Stimulated activated CD4-positive, alpha-beta T cell treated with anti-CD3 and anti-CD28 coated beads, Interleukin-1b, Interleukin-23, amount 100 ng/mL, for 24 hours (primary cell): ENCODE data around the gene ANGPT4.
"Not testable (repeated sequence)": the region's sequence is repeated elsewhere in the genome, so short reads cannot be mapped to it uniquely, and the experiment has no call there.

Source experiments
- DNase-seq, 4 experiments: peaks; one replicate each; pipeline ENCODE4 v3.0.0-alpha.2; 2020; ENCODE audit warnings: low read depth in 4 of 4, low spot score in 1 of 4

ANGPT4 gene

DNA sequence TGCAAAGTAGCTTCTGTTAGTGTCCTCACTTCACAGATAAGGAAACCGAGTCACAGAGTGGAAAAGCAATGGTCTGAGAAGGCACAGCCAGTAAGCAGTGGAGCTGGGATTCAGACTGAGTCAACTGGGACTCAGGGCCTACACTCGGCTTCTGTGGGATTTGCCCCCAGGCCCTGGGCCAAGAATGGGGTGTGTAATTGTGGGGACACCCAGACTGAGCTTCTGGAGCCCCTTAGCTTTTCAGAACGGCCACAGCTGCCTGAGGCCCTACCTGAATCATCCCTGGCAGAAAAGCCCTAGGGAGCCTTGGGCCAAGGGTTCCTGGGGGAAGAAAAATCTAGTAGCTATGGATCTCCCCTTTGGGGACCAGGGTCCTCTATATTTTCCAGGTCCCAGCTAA, 6.5 kb downstream of the ANGPT4 start:
- no peak for DNase-seq

DNA sequence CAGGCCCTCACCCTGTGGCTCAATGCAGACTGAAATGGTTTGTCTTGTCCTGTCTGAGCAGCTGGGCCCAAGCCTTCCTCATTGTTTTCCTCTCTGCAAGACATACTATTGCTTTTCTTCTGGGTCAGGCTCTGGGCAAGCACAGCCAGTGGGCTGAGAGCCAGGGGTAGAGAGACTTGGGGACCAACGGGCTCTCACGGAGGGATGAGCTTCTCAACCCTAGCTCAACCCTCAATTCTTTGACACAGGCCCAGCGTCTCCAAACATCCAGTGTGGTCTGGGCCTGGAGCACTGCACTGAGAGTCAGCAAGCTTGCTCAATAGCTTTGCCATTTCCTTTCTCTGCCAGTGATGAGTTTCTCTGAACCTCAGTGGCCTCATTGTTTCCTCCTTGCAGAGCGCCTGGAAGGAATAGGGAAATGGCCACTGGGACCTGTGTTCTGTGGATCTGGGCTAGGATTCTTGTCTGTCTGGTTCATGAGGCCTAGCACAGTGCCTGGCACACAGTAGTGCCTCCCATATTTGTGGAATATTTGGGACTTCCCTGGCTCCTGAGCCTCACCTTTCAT, 9.3 kb downstream of the ANGPT4 start:
- DNase-seq: no peak

DNA sequence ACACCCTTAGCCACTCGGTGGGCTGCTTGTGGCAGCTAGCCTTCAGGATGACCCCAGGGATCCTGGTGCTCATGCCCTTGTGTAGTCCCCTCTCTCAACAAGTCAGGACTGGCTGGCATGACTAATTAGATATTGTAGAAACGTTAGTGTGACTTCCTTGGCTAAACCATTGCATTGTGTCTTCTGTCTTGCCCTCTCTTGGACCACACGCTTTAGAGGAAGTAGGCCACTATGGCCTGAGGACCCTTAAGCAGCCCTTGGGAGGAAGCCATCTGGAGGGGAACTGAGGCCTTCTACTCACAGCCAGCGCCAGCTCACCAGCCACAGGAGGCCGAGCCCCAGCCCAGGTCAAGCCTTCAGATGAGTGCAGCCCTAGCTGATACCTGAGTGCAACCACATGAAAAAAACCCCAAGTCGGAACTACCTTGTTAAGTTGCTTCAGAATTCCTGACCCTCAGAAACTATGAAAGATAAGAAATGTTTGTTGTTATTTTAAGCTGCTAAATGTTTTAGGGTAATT, 10.1 kb downstream of the ANGPT4 start:
- no peak for DNase-seq

DNA sequence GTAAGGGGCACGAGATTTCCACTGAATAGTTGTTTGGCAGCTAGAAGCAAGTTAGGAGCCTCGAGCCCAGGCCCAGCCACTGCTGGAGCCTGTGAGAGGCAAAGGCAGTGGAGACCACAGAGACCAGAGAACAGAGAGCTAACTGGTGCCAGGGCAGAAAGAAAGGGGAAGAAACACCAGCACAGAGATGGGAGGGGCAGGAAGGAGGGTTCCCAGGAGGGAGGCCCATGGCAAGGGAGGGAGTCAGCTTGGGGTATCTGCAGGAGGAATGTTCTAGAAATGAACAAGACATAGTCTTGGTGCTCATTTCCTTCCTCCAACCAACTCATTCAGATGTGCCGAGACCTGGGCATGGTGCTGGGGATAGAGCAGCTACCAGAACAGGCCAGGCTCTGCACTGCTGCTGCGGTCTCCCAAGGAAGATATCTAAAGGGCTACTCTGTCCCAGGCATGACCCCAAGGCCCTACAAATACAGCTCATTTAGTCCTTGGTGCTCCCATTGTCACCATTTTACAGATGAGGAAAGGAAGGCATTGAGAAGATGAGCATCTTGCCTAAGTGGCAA, 10.7 kb downstream of the ANGPT4 start:
- DNase-seq: no peak

DNA sequence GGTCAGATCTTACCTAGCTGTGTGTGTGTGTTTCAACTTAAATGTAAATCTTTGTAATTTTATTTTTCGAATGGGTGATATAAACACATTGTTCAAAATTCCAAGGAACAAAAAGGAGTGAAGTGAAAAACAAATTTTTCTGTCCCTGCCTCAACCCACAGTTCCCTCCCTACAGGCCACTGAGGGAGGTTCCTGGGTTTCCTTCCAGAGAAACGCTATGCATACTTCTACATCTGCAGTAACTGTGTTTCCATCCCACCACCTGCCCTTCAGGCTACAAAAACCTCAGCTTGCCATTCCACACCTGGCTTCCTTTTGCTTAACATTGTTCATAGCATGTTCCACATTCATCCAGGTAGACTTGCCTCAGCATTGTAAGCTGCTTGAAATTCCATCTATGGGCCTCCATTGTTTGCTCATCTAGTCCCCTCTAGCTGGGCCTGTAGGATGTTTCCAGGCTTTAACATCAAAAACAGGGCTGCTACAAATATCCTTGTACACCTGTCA, 12.0 kb downstream of the ANGPT4 start:
- no peak for DNase-seq

DNA sequence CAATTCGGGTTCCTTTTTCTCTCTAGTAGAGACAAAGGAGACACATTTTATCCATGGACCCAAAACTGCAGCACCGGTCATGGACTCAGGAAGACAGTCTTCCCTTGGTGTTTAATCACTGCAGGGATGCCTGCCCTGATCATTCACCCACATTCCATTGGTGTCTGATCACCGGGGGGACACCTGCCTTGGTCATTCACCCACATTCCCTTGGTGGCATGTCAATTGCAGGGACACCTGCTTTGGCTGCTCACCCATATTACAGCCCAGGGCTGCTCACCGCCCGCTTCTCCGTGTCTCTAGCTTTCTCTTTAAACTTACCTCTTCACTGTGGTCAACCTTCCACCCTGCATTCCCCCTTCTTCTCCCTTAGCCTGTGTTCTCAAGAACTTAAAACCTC, 18.7 kb downstream of the ANGPT4 start:
- DNase-seq: not testable (repeated sequence)

DNA sequence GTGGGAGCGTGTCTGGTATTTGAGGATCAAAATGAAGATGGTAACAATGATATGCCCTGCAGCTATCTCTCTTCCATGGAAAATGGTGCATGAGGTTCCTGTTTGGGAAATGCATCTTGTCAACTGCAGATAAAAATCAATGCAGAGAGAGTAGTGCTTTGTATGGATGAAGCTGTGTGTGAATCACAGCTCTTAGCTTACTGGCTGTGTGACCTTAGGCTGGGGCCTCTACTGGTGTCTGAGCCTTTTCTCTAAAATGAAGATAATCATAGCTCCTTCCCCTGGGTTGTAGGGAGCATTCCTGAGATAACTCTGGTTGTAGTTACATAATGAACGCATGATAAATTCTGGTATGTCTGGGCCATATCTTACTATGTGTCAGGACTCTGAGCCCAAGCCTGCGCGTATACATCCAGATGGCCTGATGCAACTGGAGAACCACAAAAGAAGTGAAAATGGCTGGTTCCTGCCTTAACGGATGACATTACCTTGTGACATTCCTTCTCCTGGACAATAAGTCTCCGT, 19.6 kb downstream of the ANGPT4 start:
- DNase-seq: no peak

DNA sequence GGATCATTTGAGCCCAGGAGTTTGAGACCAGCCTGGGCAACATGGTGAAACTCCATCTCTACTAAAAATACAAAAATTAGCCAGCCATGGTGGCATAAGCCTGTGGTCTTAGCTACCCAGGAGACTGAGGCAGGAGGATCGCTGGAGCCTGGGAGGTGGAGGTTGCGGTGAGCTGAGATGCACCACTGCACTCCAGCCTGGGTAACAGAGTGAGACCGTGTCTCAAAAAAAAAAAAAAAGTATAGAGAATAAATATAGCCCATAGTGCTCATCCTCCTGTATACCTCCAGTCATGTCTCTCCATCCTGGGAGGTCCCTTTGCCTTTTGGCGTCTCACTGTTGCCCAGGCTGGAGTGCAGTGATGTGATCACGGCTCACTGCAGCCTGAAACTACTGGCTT, 23.8 kb downstream of the ANGPT4 start:
- not testable (repeated sequence) for DNase-seq

DNA sequence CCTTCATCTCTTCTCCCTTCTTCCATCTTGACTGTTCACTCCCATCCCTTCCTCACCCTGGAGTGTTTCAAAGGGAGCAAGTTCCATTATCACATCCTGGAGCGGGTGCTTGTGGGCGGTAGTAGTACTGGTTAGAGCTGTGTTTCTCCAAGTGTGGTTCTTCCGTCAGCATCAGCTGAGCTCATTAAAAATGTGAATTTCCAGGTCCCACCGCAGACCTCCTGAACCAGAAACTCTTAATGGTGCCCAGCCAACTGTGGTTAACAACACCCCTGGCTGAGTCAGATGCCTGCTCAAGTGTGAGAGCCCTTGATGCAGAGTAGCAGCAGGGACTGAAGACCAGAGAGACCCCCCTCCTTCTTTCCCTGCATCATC, 24.4 kb downstream of the ANGPT4 start:
- DNase-seq: no peak

DNA sequence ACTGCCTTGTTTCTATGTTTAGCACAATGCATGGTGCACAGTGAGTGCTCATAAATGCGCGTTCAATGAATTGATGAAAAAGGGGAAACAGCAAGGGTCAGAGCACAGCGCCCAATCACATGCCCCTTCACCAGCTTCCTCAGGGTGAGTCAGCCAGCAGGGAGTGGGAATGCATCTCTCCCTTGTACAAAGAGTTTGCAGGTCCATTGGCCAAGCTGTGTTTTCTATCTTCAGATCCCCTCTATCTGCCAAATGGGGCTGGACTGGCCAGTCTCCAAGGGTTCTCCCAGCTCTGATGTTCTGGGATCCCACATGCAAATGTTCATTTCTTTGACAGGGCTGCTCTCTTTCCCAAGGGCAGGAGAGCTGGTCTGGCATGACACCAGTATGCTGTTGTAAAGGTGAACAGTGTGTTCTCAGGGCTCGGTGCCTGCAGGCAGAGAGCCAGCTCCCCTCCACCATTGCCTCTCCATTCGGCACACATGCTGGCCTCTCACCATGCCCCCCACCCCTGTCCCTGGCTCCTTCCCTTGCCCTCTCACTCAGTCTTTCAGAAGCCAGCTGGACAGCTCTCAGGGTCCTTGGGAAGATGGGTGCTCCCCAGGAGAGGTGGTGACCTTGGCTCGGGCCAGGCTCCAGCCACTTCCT, 25.0 kb downstream of the ANGPT4 start:
- DNase-seq: no peak

DNA sequence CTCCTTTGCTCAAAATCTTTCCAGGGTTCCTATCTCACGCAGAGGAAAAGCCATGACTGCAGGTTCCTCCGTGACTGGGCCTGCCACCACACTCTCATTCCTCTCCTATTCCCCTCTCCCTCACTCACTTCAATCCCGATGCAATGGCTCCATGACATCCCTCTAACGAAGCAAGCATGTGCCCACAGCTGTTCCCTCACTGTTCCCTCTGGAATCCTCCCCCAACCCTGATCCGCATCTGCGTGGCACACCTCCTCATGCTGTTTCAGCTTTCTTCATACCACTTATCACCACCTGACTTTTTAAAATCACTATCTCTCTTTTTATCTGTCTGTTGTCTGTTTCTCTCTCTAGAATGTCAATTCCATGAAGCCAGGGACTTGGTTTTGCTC, 25.5 kb downstream of the ANGPT4 start:
- no peak for DNase-seq

DNA sequence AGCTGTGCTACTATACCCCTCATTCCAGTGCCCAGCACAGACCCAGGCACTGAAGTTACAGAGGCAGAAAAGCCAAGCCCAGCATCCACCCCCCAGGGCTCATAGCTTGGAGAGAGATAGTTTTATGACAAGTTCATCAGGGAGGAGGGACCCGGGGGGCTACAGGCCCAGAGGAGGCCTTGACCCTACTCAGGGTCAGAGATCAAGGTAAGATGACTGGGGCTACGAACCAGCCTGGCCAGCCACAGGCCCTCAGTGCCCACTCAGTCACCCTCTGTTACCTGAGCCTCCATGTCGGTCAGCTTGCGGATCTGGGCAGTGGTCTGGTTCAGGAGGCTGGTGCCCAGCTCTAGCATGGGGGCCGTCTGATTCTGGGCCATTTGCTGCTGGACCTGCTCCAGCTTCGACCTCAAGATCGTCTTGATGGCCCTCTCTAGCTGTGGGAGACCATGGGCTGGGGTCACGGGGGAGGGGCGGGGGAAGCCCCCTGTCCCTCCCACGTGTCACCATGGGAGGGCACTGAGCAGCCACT, 26.1 kb downstream of the ANGPT4 start:
- DNase-seq: no peak

DNA sequence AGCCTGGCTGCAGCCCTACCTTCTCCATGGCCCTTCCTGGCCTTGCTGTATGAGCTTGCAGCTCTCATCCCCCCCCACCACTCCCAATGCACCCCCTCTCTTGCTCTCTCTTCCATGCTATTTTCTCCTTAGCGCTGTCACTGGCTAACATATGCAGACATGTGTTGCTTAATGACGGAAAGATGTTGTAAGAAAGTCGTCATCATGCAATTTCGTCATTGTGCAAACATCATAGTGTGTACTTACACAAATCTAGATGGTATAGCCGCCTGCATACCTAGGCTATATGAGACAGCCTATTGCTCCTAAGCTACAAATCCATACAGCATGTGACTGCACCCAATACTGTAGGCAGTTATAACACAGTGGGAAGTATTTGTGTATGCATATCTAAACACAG, 27.0 kb downstream of the ANGPT4 start:
- no peak for DNase-seq

DNA sequence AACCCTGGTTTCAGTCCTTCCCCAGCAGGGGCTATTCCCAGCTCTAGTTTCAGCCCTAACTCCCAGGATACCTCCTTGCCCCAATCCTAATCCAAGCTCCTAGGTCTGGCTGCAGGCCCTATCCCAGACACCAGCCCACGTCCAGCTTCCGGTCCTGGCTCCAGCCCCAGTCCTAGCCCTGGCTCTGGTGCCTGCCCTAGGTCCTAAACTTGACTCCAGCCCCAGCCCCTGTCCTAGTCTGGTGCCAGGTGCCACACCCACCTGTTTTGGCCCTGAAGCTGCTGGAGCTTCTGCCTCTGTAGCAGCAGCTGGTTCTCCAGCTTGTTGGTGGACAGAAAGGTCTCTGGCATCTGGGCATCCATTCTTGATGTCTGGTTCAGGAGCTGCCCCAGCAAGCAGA, 28.1 kb downstream of the ANGPT4 start:
- DNase-seq: no peak

DNA sequence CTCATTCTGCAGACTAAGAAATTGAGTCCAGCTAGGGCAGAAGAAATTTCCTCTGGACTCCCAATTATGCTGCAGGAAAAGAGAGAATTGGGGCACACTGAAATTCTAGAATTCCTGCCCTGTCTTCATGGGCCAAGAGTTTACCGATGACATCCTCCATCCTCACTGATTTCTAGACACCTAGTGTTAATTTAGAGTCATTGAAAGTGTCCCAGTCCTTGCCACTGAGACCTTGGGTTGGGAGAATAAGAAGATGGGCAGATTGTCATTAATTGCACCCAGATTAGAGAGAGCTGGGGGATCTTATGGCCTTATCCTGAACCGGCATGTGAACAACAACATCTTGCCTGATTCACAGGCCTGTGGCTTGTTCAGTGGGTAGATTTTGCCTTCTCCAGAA, 29.0 kb downstream of the ANGPT4 start:
- DNase-seq: no peak

DNA sequence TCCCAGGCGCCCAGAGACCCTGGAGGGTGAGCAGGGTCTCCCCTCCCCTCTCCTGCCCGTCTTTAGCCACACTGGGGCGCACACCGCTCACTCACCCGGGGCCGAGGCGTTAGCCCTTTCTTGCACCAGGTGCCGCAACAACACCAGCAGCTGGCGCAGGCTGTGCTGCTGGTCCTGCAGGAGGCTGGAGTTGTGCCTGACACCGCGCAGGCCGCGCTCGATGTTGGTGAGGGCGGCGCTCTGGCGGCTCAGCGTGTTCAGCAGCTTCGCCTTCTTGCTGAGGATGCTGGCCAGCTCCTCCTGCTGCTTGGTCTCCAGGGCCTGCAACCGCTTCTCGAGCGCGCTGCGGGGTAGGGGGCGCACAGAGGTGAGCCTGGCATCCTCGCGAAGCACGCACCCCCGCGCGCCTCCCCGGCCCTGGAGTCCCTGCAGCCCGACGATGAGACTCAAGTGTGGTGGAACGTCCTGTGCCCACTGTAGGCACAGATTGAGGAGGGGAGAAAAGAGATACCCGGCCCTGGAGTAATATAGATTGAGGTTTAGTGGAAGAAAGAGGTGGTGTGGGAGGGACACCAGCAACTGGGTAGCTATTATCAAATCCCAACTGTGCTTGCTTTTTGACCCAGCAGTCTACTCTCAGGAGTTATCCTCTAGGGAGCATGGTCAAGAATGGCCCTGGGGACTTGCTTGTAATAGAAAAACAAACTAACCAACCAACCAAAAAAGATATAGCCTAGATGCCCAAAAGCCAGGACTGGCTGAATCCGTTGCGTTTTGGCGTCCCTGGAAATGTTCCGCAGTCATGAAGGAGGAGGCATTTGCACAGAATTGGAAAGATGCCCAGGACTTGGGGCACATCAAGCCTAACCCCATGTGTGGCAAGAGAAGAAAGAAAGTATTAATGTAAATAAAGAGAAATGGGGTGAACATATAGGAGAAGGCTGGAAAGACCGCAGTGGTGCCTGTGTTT, 30.9 kb downstream of the ANGPT4 start:
- DNase-seq: no peak

DNA sequence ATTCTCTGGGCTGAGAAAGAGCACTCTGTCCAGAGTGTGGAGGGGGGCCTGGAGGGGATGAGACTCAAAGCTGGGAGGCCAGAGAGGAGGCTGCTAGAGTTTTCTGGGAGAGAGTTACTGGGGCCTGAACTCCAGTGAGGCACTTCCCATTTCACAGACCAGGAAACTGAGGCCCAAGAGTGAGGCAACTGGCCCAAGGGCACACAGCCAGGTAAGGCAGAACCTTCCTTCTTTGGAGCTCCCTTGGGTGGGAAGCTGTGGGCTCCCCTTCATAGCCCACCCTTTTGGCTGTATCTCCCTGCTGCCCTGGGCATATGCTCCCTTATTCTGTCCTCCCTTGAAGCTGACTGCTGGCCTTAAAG, 34.4 kb downstream of the ANGPT4 start:
- no peak for DNase-seq

DNA sequence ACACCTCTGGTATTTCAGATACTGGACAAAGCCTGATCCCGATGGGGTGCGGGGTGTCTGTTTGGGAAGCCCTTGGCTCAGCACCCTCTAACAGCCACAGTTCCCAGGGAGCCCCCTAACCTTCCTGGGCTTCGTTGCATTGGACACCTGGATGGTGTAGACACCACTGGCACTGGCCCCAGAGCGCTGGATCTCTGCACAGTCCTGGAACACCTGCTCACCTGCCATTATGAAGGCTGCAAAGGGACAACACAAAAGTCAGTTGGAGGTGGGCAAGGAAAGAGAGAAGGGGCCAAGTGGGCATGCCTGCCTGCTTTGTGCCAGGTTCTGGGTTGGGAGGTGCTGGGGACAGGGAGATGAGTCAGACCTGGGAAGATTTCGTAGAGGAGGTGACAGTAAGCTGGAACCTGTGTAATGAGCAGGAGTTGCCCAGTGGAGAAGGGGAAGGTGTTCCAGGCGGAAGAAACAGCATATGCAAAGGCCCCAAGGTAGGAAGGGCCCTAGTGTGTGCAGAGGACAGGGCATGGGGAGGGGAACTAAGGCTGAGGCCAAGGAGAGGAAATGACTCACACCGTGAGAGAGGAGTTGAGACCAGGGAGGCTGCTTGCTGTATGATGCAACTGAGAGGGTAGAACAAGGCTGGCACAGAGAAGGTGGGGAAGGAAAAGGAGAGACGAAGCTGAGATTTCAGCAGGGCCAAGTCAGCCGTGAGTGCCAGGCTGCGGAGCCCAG, 34.9 kb downstream of the ANGPT4 start:
- DNase-seq: no peak

DNA sequence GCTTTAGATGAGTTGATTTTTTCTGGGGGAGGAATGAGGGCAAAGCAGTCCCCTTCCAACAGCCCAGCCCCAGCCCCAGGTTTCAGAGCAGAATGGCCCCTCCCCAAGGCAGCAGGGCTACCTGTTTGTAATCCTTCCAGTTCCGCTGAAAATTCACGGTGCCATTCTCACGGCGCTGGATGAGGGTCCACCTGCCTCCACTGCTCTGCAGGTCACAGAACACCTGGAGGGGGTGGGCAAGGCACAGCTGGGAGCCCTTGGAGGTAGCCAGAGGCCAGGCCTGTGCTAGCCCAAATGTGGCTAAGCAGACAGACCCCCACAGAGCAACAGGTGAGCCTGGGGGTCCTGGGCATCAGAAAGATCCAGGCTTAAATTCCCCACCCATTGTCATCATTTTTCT, 36.5 kb downstream of the ANGPT4 start:
- DNase-seq: no peak

DNA sequence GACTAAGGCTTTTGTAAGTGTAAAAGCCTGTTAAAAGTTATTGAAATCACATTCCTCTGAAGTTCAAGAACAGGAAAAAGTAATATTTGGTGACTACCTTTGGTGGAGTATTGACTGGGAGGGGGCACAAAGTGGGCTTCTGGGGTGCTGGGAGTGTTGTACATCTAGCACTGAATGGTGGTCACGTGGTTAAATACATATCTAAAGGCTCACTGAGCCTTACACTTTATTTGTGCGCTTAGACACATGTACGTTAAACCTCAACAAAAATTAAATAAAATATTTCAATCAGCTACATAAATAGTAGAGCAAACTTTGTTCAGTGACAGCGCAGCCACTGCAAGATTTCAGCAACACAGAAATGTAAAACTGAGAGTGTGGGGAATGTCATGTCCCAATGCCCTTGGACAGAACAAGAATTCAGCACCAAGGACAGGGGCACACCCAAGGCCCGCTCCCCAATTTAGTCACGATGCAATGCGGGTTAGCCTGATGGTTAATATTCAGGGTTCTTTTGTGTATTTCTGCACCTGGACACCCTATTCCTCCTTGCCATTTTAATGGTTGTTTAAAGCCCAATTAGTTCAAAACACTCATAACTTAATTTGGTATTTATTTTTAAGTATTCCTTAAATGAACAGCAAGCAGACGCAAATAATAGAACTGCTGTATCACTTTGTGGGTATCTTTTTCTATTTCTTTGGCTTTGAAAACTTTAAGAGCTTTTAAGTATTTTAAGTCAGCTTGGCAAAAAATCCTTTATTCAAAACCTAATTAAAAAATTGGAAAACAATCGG, 37.4 kb downstream of the ANGPT4 start:
- DNase-seq: no peak
